Measurements from ENCODE around the gene DMXL2.

- TF ChIP-seq POLR2A (IDR thresholded peaks at IDR 0.05; ENCODE audit: low read length), result no peak
- no peak for TF ChIP-seq GATA1 (IDR thresholded peaks at IDR 0.05; ENCODE audit: low read depth, low read length)
Observed at GRCh38 chr15:51621936-51622603, 501 bp downstream of the DMXL2 start.
